Activated T-cell treated with anti-CD3 and anti-CD28 coated beads, Interleukin-2, amount 50 U/mL, for 72 hours (primary cell): ENCODE results near the gene MAST4. TPM values are rescaled to one million over a fixed set of nuclear protein-coding genes. Genes with fewer than 3 reads are reported as not detected.

Source experiments
- ATAC-seq, 2 donors: fragments of 150-1000 bp; cut with Tn5 transposase; replicated peaks in 1 of 2; 2 replicates each; pipeline ENCODE4 v1.10.0; 2021; ENCODE audit warnings: moderate library complexity in 2 of 2, mild to moderate bottlenecking in 1 of 2
- DNase-seq, 2 donors: peaks; one replicate each; pipeline ENCODE4 v3.0.0; 2021 to 2022; ENCODE audit warnings: mixed read lengths in 1 of 2
- H3K27ac Mint-ChIP-seq: one replicate; pipeline ENCODE4 v1.8.0; 2022; ENCODE audit warnings: mild to moderate bottlenecking, moderate library complexity, mixed read lengths
- H3K27me3 Mint-ChIP-seq: one replicate; pipeline ENCODE4 v1.8.0; 2022; ENCODE audit warnings: low read depth, mixed read lengths
- H3K36me3 Mint-ChIP-seq, 2 donors: one replicate each; pipeline ENCODE4 v1.8.0; 2022; ENCODE audit warnings: mixed read lengths in 2 of 2, mild to moderate bottlenecking in 1 of 2; ENCODE audit not compliant: insufficient read depth in 2 of 2
- H3K4me1 Mint-ChIP-seq: one replicate; pipeline ENCODE4 v1.8.0; 2022; ENCODE audit warnings: low read depth, mixed read lengths
- H3K4me3 Mint-ChIP-seq, 2 donors: one replicate each; pipeline ENCODE4 v1.8.0; 2022; ENCODE audit warnings: mild to moderate bottlenecking in 2 of 2, mixed read lengths in 2 of 2, moderate library complexity in 2 of 2
- H3K9me3 Mint-ChIP-seq, 2 donors: one replicate each; pipeline ENCODE4 v1.8.0; 2022; ENCODE audit warnings: mixed read lengths in 2 of 2
- total RNA-seq, 2 donors: library from RNA; stranded (reverse); gene quantifications; one replicate each; pipeline ENCODE4 v1.2.3, GENCODE V29; 2022

MAST4 gene
- total RNA-seq, 2 donors from 2014 or later, result 32.9 to 38.3 TPM

DNA sequence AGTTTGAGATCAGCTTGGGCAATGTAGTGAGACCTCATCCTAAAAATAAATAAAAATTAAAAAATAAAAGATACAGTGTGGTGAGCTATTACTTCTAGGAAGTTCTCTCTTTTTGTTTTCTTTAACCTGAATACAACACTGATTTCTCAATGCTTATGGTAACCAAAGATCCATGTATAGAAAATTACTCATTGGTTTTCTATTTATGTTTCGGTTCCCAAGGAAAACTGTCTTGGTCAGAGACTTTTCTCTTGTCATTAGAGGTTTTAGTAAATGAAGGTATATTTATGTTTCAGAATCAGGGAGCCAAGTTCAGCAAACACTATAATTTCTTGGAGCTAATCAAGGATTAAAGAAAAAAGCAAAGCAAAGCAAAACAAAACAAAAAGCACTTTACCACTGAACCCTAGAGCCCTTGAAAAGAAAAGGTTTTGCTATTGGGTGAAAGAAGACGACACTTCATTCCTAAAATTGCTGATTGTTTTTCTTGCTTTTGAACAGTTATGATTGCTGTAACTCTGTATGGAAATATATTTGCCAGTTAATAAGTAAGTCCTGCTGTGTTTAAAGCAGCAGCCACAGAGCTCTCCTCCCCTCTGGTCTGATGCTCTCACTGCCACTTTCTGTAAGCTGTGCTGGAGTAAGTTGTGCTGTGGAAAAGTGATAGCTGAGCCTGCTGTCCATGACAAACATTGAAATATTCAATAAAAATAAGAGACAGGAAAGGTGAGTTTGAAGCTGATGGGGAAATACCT lies 302.2 kb downstream of the MAST4 start:
- no peak for DNase-seq
- H3K4me1 Mint-ChIP-seq, result peaks cover 40% of the 10 kb centered on the region

DNA sequence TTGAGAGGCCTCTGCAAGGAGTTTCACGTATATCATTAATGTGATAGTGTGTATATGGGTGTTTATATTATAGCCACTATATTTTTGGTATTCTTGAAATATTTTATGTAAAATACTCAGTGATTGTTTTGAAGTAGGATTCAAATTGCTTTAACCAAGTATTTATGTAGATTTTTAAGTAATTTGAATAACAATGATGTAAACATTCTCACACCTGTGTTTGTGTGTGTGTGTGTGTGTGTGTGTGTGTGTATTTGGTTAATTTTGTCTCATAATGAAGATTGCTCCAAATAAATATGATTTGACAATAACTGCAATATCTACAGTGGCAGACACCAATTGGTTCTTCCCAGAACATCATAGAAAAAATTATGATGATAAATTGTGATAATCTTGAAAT lies 307.0 kb downstream of the MAST4 start:
- Mint-ChIP-seq H3K36me3 (no peaks in the 10 kb centered on the region), H3K9me3 (no peaks in the 10 kb centered on the region), H3K4me1 (no peaks in the 10 kb centered on the region), H3K27ac (no peak overlapping the region), H3K4me3 (no peak overlapping the region), H3K27me3 (peaks cover 16% of the 10 kb centered on the region)
- ATAC-seq (no peak), DNase-seq (no peak)

More for the DNA sequence above, 302.2 kb downstream of the MAST4 start:
- ATAC-seq, result no peak
- no peak overlapping the region for H3K27ac Mint-ChIP-seq
- no peaks in the 10 kb centered on the region for H3K36me3 Mint-ChIP-seq
- H3K9me3 Mint-ChIP-seq, result no peaks in the 10 kb centered on the region
- no peak overlapping the region for H3K4me3 Mint-ChIP-seq
- peaks cover 6% of the 10 kb centered on the region for H3K27me3 Mint-ChIP-seq

DNA sequence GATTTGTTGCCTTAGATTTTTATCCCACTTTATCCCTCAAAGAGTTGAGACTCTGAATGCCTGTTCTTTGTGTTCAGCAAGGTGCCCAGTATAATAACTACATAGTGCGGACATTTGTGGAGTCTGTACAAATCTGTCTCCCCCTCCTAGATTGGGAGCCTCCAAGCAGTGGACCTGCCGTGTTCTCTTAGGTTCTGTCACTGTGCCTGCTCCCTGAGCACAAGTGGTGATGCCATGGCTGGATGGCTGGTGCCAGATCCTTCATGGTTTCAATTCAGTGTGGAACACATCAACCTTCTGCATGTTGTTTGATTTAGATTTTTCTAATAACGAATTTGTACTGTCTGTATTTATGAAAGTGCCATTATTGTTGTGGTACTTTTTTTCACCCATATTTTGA lies 307.5 kb downstream of the MAST4 start:
- Mint-ChIP-seq H3K27me3 (peaks cover 16% of the 10 kb centered on the region), H3K9me3 (no peaks in the 10 kb centered on the region), H3K27ac (no peak overlapping the region), H3K4me3 (no peak overlapping the region), H3K4me1 (no peaks in the 10 kb centered on the region), H3K36me3 (no peaks in the 10 kb centered on the region)
- ATAC-seq, result no peak
- no peak for DNase-seq

DNA sequence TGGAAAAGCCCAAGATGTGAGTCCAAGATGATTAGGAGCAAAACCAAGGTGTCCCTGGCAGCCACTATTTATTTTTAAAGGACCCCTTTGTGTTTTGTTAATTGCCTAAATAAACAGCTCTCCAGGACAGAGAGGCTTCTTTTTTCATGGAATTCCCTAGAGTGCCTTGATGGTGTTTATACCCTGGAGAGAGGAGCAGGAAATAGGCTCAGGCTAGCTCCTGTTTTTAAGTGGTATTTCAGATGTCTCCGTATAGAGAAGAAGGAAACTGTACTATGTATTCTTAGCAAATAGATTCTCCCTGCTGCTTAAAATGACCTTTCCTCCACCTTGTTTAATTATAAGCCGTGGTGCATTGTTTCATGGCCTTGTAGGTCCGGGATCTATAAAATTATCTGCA lies 308.0 kb downstream of the MAST4 start:
- no peak for ATAC-seq

DNA sequence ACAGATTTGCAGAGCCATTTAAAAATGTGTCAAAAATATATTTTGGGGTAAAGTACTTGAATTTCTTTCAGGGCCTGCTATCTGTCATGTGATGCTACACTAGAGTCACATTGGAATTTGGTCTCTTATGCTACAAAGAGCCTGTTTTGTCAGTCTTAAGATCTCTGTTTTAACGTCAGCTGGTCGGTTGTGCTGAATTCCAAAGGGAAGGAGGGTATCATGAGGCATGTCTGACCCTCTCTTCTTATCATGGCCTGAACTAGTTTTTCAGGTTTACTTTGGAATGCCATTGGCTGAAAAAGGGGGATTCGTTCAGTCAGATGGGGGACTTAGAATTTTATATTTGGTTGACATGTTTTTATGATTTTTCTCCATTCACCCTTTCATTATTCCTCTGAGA lies 309.8 kb downstream of the MAST4 start:
- no peak overlapping the region for H3K27ac Mint-ChIP-seq
- H3K36me3 Mint-ChIP-seq, result no peaks in the 10 kb centered on the region
- DNase-seq (no peak), ATAC-seq (no peak)
- no peaks in the 10 kb centered on the region for H3K9me3 Mint-ChIP-seq
- H3K4me3 Mint-ChIP-seq, result no peak overlapping the region
- peaks cover 7% of the 10 kb centered on the region for H3K4me1 Mint-ChIP-seq
- H3K27me3 Mint-ChIP-seq, result peaks cover 16% of the 10 kb centered on the region

More for the DNA sequence above, 308.0 kb downstream of the MAST4 start:
- H3K9me3 Mint-ChIP-seq, result no peaks in the 10 kb centered on the region
- H3K4me1 Mint-ChIP-seq, result peaks cover 4% of the 10 kb centered on the region
- H3K27me3 Mint-ChIP-seq, result peaks cover 16% of the 10 kb centered on the region
- no peaks in the 10 kb centered on the region for H3K36me3 Mint-ChIP-seq
- H3K4me3 Mint-ChIP-seq, result no peak overlapping the region
- no peak overlapping the region for H3K27ac Mint-ChIP-seq
- DNase-seq, result no peak

DNA sequence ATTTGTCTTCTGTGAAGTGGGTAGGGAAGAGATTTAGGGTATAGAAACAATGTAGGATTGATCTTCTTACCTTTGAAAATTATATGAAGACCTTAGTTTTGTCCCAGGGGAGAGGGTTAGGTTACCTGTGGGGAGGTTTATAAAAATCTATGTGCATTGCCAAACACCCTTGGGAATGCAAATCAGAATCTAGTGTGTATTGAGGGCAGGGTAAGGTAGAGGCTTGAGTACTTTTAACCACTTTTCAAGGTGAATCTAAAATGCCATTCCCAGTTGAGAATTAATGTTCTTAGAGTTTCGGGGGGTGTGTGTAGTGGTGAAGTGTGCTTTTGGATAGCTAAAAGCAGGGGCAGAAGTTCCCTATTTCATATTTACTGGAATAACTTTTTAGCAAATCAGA lies 312.0 kb downstream of the MAST4 start:
- no peak overlapping the region for H3K4me3 Mint-ChIP-seq
- H3K27me3 Mint-ChIP-seq, result peaks cover 10% of the 10 kb centered on the region
- no peaks in the 10 kb centered on the region for H3K9me3 Mint-ChIP-seq
- H3K27ac Mint-ChIP-seq, result no peak overlapping the region
- H3K4me1 Mint-ChIP-seq, result peaks cover 7% of the 10 kb centered on the region
- DNase-seq (no peak), ATAC-seq (no peak)
- H3K36me3 Mint-ChIP-seq, result no peaks in the 10 kb centered on the region

DNA sequence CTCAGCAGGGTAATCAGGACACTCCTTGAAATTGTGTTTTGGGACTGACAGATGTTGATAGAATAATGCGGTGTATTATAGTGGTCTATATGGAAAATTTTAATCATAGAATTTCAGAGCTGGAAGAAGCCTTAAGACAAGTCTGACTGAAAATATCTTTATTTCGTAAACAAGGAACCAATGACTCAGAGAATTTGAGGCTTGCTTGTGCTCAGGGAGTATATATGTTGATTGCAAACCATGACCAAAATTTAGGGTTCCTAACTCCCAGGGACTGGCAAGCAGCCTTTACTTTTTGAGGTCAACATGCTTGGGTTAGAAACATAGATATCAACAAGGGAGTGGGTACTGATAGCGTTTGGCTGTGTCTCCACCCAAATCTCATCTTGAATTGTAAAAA lies 313.2 kb downstream of the MAST4 start:
- ATAC-seq (no peak), DNase-seq (no peak)
- Mint-ChIP-seq H3K27me3 (peaks cover 16% of the 10 kb centered on the region), H3K36me3 (no peaks in the 10 kb centered on the region), H3K9me3 (no peaks in the 10 kb centered on the region), H3K4me1 (peaks cover 7% of the 10 kb centered on the region), H3K27ac (no peak overlapping the region), H3K4me3 (no peak overlapping the region)

DNA sequence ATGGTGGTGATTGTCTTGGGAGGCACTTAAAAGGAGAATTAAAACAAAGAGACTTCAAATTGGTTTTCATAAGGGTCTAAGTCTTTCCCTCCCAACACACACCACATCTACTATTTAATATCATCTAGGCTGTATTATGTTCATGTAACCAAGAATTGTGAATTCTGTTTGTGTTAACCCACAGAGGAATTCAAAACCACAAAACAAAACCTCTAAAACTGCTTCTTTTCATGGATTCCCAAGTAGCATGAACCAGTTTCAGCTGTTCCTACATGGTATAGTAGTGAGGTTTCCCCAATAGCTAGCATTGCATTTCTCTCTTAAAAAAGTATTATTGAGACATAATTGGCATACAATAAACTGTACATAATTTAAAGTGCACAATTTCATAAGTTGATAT lies 316.6 kb downstream of the MAST4 start:
- no peak for ATAC-seq

DNA sequence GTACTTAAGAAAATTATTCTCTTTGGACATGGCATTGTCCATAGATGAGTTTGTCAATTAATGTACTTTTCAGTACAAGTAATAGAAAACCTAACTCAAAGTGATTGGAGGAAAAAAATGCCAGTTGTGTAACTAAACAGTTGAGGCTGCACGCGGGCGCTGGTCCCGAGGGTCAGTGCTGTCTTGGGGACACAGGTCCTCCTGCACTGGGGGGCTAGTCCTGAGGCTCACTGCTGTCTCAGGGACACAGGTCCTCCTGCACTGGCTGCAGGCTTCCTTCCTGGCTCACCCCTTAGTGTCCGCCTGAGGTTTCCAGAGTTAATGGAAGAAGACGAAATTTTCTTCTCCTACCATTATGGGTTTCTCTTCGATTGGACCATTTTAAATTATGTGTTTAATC lies 319.3 kb downstream of the MAST4 start:
- no peak overlapping the region for H3K27ac Mint-ChIP-seq
- ATAC-seq (no peak), DNase-seq (no peak)
- H3K4me1 Mint-ChIP-seq, result no peaks in the 10 kb centered on the region
- H3K36me3 Mint-ChIP-seq, result no peaks in the 10 kb centered on the region
- H3K27me3 Mint-ChIP-seq, result peaks cover 17% of the 10 kb centered on the region
- no peak overlapping the region for H3K4me3 Mint-ChIP-seq
- H3K9me3 Mint-ChIP-seq, result no peaks in the 10 kb centered on the region

More for the DNA sequence above, 316.6 kb downstream of the MAST4 start:
- H3K4me3 Mint-ChIP-seq, result no peak overlapping the region
- no peaks in the 10 kb centered on the region for H3K9me3 Mint-ChIP-seq
- DNase-seq, result no peak
- peaks cover 7% of the 10 kb centered on the region for H3K4me1 Mint-ChIP-seq
- no peak overlapping the region for H3K27ac Mint-ChIP-seq
- H3K36me3 Mint-ChIP-seq, result no peaks in the 10 kb centered on the region
- peaks cover 17% of the 10 kb centered on the region for H3K27me3 Mint-ChIP-seq

DNA sequence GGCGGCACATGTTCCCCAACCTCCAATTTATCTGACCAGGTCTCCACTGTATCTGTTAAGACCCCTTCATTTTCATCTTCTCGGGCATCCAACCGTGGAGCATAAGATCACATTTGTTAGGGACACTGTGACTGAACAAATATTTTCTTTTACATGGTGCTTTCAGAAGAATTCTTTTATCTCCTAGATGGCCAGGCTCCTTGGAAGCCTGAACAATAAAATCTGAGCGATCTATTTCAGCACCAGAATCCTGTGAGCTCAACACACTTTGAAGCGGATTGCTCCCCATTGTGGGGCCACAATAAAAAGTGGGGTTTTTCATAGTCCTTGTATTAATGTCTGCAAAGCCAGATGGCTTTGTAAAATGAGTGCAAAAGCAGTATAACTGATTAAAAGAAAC lies 326.7 kb downstream of the MAST4 start:
- Mint-ChIP-seq H3K4me3 (no peak overlapping the region), H3K9me3 (no peaks in the 10 kb centered on the region), H3K36me3 (no peaks in the 10 kb centered on the region), H3K27ac (no peak overlapping the region), H3K4me1 (peaks cover 8% of the 10 kb centered on the region), H3K27me3 (peaks cover 12% of the 10 kb centered on the region)
- DNase-seq (no peak), ATAC-seq (no peak)

DNA sequence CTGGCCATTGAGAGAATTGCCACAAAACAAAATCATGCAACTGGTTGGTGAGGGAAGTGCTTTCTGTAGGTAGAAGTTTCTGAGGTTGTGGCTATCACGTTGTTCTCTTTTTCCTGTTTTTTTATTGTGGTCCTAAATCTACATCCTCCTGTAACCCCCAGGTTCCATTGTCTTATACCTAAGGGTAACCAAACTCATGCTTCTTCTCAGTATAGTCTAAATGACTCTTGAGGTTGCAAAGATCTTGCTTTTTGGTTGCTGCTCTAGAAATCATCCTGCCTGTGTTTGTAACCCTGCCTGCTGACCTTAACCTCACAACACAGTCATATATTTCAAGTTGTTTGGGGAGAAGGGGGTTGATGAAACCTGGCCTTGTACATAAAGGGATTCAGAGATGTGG lies 327.3 kb downstream of the MAST4 start:
- Mint-ChIP-seq H3K27ac (no peak overlapping the region), H3K4me3 (no peak overlapping the region)
- no peak for DNase-seq

DNA sequence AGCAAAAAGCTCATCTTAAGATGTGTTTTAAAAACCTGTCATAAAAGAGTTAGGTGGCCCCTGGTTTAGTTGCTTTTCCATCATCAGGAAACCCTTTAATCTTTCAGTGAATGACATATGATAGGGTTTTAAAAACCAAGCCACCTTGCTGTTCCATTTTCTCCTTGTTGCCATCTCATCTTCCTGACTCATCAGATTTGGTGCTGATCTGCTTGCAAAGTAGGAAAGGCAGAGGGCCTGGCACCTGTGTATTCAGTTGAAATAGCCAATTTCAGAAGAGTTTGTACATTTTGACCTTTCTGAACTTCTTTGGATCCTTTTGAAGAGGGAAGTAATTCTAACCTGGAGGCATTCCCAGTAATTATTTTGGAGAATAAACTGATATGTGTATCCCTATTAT lies 327.7 kb downstream of the MAST4 start:
- DNase-seq (no peak), ATAC-seq (no peak)
- H3K36me3 Mint-ChIP-seq, result no peaks in the 10 kb centered on the region

More for the DNA sequence above, 327.3 kb downstream of the MAST4 start:
- ATAC-seq, result peak; percentile 48 to 72
- Mint-ChIP-seq H3K9me3 (no peaks in the 10 kb centered on the region), H3K27me3 (peaks cover 12% of the 10 kb centered on the region), H3K4me1 (peaks cover 8% of the 10 kb centered on the region), H3K36me3 (no peaks in the 10 kb centered on the region)

DNA sequence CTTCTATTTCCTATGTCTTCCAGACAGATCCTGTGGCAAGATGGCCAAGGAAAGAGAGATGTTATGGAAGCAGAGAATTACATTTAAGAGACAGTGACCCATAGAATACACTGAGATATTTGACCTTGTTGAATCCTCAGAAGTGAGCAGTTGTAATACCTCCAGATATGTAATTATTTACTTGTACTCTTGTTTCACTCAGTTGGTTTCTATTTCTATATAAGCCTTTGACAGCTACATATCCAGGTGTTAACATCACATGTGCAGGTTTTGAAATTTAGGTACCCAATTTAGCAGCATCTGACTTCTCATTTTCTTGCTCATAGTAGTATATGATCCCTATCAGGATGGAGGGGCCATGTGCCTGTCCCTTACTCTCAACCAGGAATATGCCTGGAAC lies 330.9 kb downstream of the MAST4 start:
- ATAC-seq (no peak), DNase-seq (no peak)
- Mint-ChIP-seq H3K27me3 (peaks cover 21% of the 10 kb centered on the region), H3K4me3 (no peak overlapping the region), H3K36me3 (no peaks in the 10 kb centered on the region), H3K27ac (no peak overlapping the region), H3K9me3 (no peaks in the 10 kb centered on the region), H3K4me1 (peaks cover 8% of the 10 kb centered on the region)

More for the DNA sequence above, 327.7 kb downstream of the MAST4 start:
- no peak overlapping the region for H3K27ac Mint-ChIP-seq
- peaks cover 16% of the 10 kb centered on the region for H3K27me3 Mint-ChIP-seq
- H3K9me3 Mint-ChIP-seq, result no peaks in the 10 kb centered on the region
- peaks cover 8% of the 10 kb centered on the region for H3K4me1 Mint-ChIP-seq
- no peak overlapping the region for H3K4me3 Mint-ChIP-seq

DNA sequence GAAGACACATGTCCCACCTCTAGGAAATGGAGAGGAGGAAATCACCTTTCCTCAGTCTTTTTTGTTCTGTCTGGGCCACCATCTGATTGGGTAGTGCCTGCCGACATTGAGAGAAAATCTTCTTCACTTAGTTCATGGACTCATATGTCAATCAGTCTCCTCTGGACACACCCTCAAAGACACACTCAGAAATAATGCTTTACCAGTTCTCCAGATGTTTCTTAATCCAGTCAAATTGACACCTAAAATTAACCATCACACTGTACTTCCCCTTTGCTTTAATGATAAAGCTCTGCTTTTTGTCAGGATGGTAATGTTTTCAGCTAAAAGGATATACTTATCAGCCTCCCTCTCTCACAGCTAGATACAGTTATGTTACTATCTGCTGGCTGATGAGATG lies 333.1 kb downstream of the MAST4 start:
- H3K4me3 Mint-ChIP-seq, result no peak overlapping the region
- DNase-seq, result no peak
- H3K9me3 Mint-ChIP-seq, result no peaks in the 10 kb centered on the region
- peaks cover 18% of the 10 kb centered on the region for H3K27me3 Mint-ChIP-seq
- H3K27ac Mint-ChIP-seq, result no peak overlapping the region
- H3K36me3 Mint-ChIP-seq, result no peaks in the 10 kb centered on the region
- ATAC-seq, result no peak
- peaks cover 7% of the 10 kb centered on the region for H3K4me1 Mint-ChIP-seq
